Naive B cell (primary cell): Measurements from ENCODE around the gene KRT86. TPM values are rescaled to one million over a fixed set of nuclear protein-coding genes. Genes with fewer than 3 reads are reported as not detected.

Source experiments
- ATAC-seq, 2 donors: fragments of 150-1000 bp; cut with Tn5 transposase; 2 replicates each; pipeline ENCODE4 v1.10.0; 2021; ENCODE audit warnings: low read depth in 2 of 2, mild to moderate bottlenecking in 2 of 2, moderate library complexity in 2 of 2
- DNase-seq: peaks from one replicate; pipeline ENCODE4 v3.0.0; 2022
- H3K27ac Mint-ChIP-seq, 6 donors: one replicate each; pipeline ENCODE4 v1.8.0; 2020 to 2022; ENCODE audit warnings: mild to moderate bottlenecking in 6 of 6, mixed read lengths in 6 of 6, moderate library complexity in 5 of 6, inconsistent platforms in 2 of 6
- H3K27me3 Mint-ChIP-seq, 3 donors: one replicate each; pipeline ENCODE4 v1.8.0; 2021 to 2022; ENCODE audit warnings: mixed read lengths in 3 of 3, mild to moderate bottlenecking in 1 of 3
- H3K36me3 Mint-ChIP-seq, 2 donors: one replicate each; pipeline ENCODE4 v1.8.0; 2020 to 2022; ENCODE audit warnings: mixed read lengths in 2 of 2, inconsistent platforms in 1 of 2, mild to moderate bottlenecking in 1 of 2
- H3K4me1 Mint-ChIP-seq, 3 donors: one replicate each; pipeline ENCODE4 v1.8.0; 2020 to 2022; ENCODE audit warnings: mixed read lengths in 3 of 3, inconsistent platforms in 1 of 3, mild to moderate bottlenecking in 1 of 3, moderate library complexity in 1 of 3
- H3K4me3 Mint-ChIP-seq, 8 donors: one replicate each; pipeline ENCODE4 v1.8.0; 2020 to 2022; ENCODE audit warnings: mild to moderate bottlenecking in 8 of 8, mixed read lengths in 8 of 8, moderate library complexity in 8 of 8, inconsistent platforms in 2 of 8
- H3K9me3 Mint-ChIP-seq, 7 donors: one replicate each; pipeline ENCODE4 v1.8.0; 2020 to 2022; ENCODE audit warnings: mixed read lengths in 7 of 7, mild to moderate bottlenecking in 5 of 7, inconsistent platforms in 2 of 7, moderate library complexity in 1 of 7
- polyA plus RNA-seq, 6 donors: library from polyadenylated mRNA; unstranded; fragments of 300-500 nt; fragmentation: Illumina TruSeq; gene quantifications; one replicate each; pipeline ENCODE4 v1.2.3, GENCODE V29; 2021; ENCODE audit warnings: low read depth in 6 of 6

KRT86 gene
- polyA plus RNA-seq, 6 donors from 2014 or later = not detected

DNA sequence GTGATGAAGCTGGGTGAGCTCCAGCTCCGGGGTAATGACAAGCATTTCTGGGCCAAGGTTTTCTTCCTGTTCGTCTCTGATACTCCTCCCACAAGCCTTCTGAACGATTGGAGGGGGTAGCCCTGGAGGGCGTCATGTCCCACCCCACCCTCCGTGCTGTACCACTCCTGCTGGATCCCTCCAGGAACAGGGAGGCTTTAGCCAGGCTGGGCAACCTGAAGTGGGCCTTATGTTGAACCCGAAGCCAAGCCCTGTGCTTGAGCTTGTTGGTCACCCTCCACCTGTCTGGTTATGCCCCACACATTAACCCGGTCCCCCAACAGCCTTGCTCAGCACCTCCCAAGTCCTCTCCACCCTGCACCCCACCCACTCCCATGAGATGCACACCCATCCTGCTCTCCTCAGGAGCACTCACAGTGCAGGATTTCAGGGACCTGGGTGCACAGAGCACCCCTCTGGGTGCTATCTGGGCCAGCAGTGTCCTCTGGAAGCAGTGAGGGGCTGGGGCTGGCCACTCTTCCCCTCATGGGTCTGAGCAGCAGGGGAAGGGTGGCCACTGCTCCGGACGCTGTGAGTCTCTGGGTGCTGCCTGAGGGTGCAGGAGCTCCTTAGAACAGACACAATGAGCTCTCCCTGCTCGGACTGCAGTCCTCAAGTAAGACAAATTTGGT, 53.5 kb downstream of the KRT86 start:
- no peaks in the 10 kb centered on the region for H3K36me3 Mint-ChIP-seq
- H3K27me3 Mint-ChIP-seq = peaks cover 24 to 57% (median 51%) of the 10 kb centered on the region in 3 donors
- no peak overlapping the region for H3K27ac Mint-ChIP-seq
- no peak for DNase-seq
- no peak overlapping the region for H3K4me3 Mint-ChIP-seq
- no peak for ATAC-seq
- no peaks in the 10 kb centered on the region for H3K9me3 Mint-ChIP-seq
- H3K4me1 Mint-ChIP-seq = peaks cover 3 to 6% (median 5%) of the 10 kb centered on the region in 3 donors

DNA sequence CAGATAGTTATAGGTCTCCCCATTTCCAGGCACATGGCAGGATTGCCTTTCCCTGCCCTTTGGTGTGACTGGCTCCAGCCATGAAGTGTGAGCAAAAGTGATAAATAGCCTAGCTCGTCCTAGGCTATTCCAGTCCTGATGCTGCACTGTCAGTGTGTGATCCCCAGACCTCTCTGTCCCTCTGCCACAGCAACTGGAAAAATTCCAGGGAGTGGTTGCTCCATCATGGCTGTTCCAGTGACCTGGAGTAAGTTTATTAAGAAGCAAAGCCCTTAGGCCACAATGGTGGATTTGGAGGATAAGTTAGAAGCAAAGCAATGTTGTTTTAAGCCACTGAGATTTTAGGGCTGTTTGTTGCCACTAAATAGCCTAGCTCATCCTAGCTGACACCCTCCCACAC, 56.6 kb downstream of the KRT86 start:
- DNase-seq (no peak), ATAC-seq (no peak)
- Mint-ChIP-seq H3K9me3 (peaks cover 0 to 10% (median 0%) of the 10 kb centered on the region in 7 donors), H3K4me3 (no peak overlapping the region), H3K36me3 (no peaks in the 10 kb centered on the region), H3K4me1 (peaks cover 3 to 6% (median 5%) of the 10 kb centered on the region in 3 donors), H3K27ac (no peak overlapping the region), H3K27me3 (peaks cover 5 to 40% (median 30%) of the 10 kb centered on the region in 3 donors)

DNA sequence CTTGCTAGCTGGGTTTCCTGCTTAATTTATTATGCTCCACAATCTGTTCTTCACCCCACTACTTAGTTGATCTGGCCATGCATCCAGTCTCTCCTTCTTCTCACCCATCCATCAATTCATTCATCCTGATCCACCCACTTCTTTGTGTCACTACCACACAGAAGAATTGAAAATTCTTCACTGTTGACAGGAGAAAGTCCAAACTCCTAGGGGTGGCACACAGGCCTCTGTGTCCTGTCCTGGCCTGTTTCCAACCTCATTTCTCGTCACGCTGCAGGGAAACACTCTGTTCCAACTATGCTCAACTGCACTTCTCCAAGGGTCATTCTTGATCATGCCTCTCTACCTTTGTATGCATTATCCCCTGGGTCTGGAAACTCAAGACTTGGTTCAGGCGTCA, 57.4 kb downstream of the KRT86 start:
- H3K4me1 Mint-ChIP-seq = peaks cover 3 to 6% (median 5%) of the 10 kb centered on the region in 3 donors
- DNase-seq (no peak), ATAC-seq (no peak)
- peaks cover 0 to 7% of the 10 kb centered on the region in 2 donors for H3K36me3 Mint-ChIP-seq
- H3K27ac Mint-ChIP-seq = peak overlapping the region in 1 of 6 donors; percentile 0
- H3K27me3 Mint-ChIP-seq = peaks cover 5 to 40% (median 24%) of the 10 kb centered on the region in 3 donors
- H3K4me3 Mint-ChIP-seq = no peak overlapping the region
- peaks cover 4 to 17% (median 6%) of the 10 kb centered on the region in 7 donors for H3K9me3 Mint-ChIP-seq

DNA sequence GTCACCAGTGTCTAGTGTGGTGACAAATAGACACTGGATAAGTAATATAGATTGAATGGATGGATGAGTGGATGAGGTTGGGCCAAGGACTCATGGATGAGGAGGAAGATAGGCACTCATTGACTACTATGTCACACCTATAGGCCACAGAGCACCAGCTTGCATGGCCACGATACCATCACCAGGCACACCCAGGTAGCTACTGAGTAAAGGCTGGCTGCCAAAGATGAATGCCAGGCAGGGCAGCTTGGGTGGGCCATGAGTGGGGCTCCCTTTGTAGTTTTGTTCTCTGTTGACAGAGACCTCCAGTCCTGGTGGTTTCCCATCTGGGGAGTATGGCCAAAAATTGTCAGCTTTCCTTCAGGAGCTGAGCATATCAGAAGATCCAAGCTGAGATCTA, 57.9 kb downstream of the KRT86 start:
- no peak for ATAC-seq
- no peak overlapping the region for H3K4me3 Mint-ChIP-seq
- H3K27ac Mint-ChIP-seq = no peak overlapping the region
- peaks cover 0 to 8% of the 10 kb centered on the region in 2 donors for H3K36me3 Mint-ChIP-seq
- H3K4me1 Mint-ChIP-seq = peaks cover 1 to 2% (median 1%) of the 10 kb centered on the region in 3 donors
- DNase-seq = no peak
- peaks cover 4 to 22% (median 6%) of the 10 kb centered on the region in 7 donors for H3K9me3 Mint-ChIP-seq
- peaks cover 4 to 36% (median 19%) of the 10 kb centered on the region in 3 donors for H3K27me3 Mint-ChIP-seq

DNA sequence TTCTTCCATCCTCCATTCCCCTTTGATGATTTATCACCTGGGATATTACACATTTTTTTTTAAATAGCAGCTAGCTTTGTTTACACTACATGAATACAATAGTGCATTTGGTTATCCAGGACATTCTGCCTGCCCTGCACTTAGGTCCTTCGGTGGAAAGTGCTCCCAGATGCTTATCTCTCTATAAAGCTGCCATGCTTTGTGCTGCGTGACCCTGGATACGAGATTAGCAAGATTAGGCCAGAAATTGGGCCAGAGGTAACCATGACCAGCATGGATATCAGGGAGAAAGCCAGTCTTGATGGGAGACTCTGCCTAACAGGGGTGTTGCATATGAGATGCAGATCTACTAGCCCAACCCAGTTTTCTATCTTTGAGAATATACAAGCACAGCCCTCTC, 58.9 kb downstream of the KRT86 start:
- Mint-ChIP-seq H3K4me1 (no peaks in the 10 kb centered on the region), H3K27me3 (peaks cover 0 to 34% (median 16%) of the 10 kb centered on the region in 3 donors), H3K9me3 (peaks cover 4 to 23% (median 6%) of the 10 kb centered on the region in 7 donors), H3K4me3 (no peak overlapping the region), H3K27ac (no peak overlapping the region), H3K36me3 (peaks cover 0 to 8% of the 10 kb centered on the region in 2 donors)
- ATAC-seq (no peak), DNase-seq (no peak)

DNA sequence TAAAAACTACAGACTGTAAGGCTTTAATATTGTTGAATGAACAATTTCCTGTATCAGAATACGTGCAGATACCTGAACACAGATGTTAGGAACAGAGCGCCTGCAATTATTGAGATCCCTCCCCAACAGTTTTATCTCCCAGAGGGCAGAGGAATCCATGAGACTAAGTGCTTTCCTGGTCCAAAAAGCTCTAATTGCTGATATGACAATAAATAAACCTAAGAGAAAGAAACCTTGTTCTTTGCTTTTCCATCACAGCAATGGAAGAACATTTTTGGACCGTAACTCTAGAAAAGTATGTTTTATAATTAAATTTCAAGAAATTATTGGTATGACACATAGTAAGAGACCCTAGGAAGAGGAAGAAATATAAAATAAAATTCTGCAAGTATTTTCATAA, 59.7 kb downstream of the KRT86 start:
- H3K9me3 Mint-ChIP-seq = peaks cover 4 to 23% (median 14%) of the 10 kb centered on the region in 7 donors

DNA sequence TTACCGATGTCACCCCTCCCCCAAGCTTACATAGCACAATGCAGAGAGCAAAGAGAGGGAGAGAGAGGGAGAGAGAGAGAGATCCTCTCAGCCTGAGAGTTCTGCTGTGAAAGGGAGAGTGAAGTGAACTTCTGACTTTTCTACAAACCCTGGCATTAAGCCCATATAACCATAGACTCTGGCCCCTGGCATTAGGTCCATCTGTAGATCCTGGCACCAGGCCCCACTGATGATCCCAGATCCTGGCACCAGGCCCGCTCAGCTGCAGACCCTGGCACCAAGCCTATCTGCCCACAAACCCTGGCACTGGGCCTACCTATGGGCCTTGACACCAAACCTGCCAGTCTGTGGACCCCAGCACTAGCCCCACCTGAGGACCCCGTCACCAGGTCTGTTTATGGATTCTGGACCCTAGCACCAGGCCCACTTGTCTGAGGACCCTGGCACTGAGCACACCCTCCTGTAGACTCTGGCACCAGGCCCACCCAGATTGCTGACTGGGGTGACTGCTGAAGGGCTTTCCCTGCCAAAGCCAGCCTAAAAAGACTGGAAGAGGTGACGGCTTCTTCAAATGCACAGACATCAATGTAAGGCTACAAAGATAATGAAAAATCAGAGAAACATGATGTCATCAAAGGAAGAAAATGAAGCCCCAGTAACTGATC, 61.3 kb downstream of the KRT86 start:
- Mint-ChIP-seq H3K36me3 (peaks cover 0 to 8% of the 10 kb centered on the region in 2 donors), H3K27ac (peak overlapping the region in 1 of 6 donors; percentile 18), H3K27me3 (peaks cover 2 to 39% (median 6%) of the 10 kb centered on the region in 3 donors), H3K4me3 (no peak overlapping the region), H3K4me1 (no peaks in the 10 kb centered on the region), H3K9me3 (peaks cover 4 to 23% (median 14%) of the 10 kb centered on the region in 7 donors)
- DNase-seq = no peak
- no peak for ATAC-seq

More for the DNA sequence above, 59.7 kb downstream of the KRT86 start:
- Mint-ChIP-seq H3K36me3 (peaks cover 0 to 8% of the 10 kb centered on the region in 2 donors), H3K27me3 (peaks cover 0 to 37% (median 9%) of the 10 kb centered on the region in 3 donors), H3K27ac (no peak overlapping the region), H3K4me1 (no peaks in the 10 kb centered on the region), H3K4me3 (no peak overlapping the region)
- DNase-seq (no peak), ATAC-seq (no peak)

DNA sequence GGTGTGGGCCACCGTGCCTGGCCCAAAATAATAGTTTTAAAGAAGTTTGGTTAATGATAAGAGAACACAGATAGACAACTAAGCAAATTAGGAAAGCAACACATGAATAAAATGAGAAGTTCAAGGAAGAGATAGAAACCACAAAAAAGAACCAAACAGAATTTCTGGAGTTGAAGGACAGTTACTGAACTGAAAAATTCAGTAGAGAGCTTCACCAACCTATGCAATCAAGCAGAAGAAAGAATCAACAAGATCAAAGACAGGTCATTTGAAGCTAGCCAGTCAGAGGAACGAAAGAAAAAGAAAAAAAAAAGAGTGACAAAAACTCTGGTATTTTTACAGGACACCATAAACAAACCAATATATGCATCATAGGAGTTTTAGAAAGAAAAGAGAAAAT, 62.2 kb downstream of the KRT86 start:
- Mint-ChIP-seq H3K9me3 (peaks cover 4 to 23% (median 14%) of the 10 kb centered on the region in 7 donors), H3K4me3 (no peak overlapping the region), H3K4me1 (no peaks in the 10 kb centered on the region), H3K27me3 (peaks cover 4 to 36% (median 6%) of the 10 kb centered on the region in 3 donors), H3K36me3 (peaks cover 0 to 8% of the 10 kb centered on the region in 2 donors), H3K27ac (no peak overlapping the region)
- ATAC-seq (no peak), DNase-seq (no peak)

DNA sequence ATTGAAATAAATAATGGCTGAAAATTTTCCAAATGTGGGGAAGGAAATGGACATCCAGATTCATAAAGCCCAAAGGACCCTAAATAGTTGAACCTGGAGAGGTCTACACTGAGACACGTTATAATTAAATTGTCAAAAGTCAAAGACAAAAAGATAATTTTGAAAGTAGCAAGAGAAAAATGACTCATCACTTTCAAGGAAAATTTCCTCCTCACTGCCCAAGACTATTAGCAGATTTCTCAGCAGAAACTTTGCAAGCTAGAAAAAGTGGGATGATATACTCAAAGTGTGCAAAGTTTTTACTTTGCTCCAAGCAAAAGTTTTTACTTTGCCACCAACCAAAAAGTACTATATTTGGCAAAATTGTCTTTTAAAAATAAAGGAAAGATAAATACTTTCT, 62.6 kb downstream of the KRT86 start:
- Mint-ChIP-seq H3K9me3 (peaks cover 4 to 23% (median 14%) of the 10 kb centered on the region in 7 donors), H3K27me3 (peaks cover 2 to 32% (median 8%) of the 10 kb centered on the region in 3 donors), H3K36me3 (peaks cover 0 to 8% of the 10 kb centered on the region in 2 donors), H3K4me3 (no peak overlapping the region), H3K27ac (no peak overlapping the region), H3K4me1 (no peaks in the 10 kb centered on the region)
- DNase-seq (no peak), ATAC-seq (no peak)

DNA sequence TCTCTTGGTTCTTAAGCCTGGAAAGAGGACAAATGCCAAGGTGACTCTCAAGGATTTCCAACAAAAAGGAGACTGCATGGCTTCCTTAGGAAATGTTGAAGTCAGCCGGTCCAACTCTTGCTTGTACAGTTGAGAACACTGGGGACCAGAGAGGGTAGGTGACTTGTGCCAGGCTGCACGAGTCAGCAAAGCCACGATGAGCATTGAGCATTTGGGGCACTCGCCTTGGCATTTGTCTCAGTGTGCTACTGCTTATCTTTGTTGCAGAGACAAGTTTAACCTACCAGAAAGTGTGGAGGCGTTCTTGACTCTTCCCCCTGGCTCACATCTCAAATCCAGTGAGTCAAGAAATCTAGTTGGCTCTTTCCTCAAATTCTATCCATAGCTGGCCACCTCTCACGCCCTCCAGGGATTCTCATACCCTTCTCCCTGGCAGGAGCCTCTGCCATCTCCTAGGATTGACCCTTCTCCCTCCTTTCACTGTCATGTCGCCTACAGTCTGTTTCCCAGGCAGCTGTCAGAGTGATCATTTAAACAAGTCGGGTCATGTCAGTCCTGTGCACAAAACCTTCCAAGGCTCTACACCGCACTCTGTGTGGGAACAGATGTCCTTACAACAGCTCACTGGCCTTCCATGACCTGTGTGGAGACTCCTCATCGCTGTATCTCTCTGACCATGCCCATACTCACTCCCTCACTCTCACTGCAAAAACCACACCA, 64.0 kb downstream of the KRT86 start:
- no peak overlapping the region for H3K4me3 Mint-ChIP-seq
- peaks cover 0 to 8% of the 10 kb centered on the region in 2 donors for H3K36me3 Mint-ChIP-seq
- peaks cover 4 to 24% (median 10%) of the 10 kb centered on the region in 3 donors for H3K27me3 Mint-ChIP-seq
- no peak overlapping the region for H3K27ac Mint-ChIP-seq
- ATAC-seq (no peak), DNase-seq (no peak)
- H3K4me1 Mint-ChIP-seq = no peaks in the 10 kb centered on the region
- H3K9me3 Mint-ChIP-seq = peaks cover 4 to 23% (median 14%) of the 10 kb centered on the region in 7 donors

DNA sequence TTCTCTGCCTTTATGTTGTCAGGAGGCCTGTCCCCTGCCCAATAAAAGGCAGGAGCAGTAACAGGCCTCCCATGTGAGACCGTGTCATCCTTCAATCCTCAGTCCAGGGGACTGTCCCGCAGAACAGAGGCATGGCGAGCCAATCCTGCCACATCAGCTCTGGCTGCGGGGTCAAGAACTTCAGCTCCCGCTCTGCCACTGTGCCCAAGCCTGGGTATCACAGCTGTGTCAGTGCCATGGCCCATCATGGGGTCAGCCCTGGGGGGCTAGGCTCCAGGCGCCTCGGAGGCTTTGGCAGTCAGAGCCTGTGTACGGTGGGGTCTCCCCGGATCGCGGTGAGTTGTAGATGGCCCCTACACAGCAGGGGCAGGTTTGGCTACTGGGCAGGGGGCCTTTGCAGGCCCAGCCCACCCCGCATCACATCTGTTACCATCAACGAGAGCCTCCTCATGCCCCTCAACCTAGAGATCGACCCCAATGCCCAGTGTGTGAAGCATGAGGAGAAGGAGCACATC, 66.7 kb downstream of the KRT86 start:
- DNase-seq (no peak), ATAC-seq (no peak)
- H3K36me3 Mint-ChIP-seq = peaks cover 0 to 8% of the 10 kb centered on the region in 2 donors
- H3K27me3 Mint-ChIP-seq = peaks cover 7 to 16% (median 13%) of the 10 kb centered on the region in 3 donors
- peaks cover 4 to 16% (median 10%) of the 10 kb centered on the region in 7 donors for H3K9me3 Mint-ChIP-seq
- H3K27ac Mint-ChIP-seq = no peak overlapping the region
- no peaks in the 10 kb centered on the region for H3K4me1 Mint-ChIP-seq
- H3K4me3 Mint-ChIP-seq = no peak overlapping the region

DNA sequence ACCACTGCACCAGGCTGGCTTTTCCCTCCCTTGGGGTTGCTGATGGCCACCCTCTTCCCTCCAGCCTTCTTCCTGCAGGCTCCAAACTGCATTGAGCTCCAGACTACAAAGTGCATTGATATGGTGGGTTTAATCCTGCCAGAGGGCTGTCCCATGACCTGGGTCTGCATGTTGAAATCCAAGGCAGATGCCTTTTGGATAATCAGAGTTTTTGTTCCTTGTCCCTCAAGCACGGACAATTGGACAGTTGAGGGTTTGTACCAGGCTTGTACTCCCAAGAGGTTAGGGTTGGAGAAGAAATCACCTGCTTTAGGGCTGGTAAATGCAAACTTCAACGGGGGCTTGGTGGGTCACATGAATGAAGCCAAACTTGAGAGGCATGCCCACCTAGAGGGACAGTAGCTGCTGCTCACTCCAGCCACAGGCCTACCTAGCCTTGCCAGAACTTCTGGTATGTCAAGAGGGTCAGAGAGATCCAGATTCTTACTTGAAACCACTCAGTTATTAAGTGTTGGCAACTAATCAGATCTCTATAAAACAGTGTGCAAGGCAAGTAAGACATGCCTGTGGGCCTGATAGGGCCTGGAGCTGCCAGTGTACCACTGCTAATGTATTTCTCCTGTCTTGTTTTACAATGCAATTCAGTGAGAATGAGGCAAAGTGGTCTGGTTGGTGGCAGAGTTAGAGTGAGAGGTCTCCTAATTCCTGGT, 68.5 kb downstream of the KRT86 start:
- no peaks in the 10 kb centered on the region for H3K36me3 Mint-ChIP-seq
- no peaks in the 10 kb centered on the region for H3K4me1 Mint-ChIP-seq
- H3K27ac Mint-ChIP-seq = no peak overlapping the region
- ATAC-seq (no peak), DNase-seq (no peak)
- H3K9me3 Mint-ChIP-seq = peaks cover 0 to 7% (median 1%) of the 10 kb centered on the region in 7 donors
- no peak overlapping the region for H3K4me3 Mint-ChIP-seq
- peaks cover 7 to 20% (median 13%) of the 10 kb centered on the region in 3 donors for H3K27me3 Mint-ChIP-seq

DNA sequence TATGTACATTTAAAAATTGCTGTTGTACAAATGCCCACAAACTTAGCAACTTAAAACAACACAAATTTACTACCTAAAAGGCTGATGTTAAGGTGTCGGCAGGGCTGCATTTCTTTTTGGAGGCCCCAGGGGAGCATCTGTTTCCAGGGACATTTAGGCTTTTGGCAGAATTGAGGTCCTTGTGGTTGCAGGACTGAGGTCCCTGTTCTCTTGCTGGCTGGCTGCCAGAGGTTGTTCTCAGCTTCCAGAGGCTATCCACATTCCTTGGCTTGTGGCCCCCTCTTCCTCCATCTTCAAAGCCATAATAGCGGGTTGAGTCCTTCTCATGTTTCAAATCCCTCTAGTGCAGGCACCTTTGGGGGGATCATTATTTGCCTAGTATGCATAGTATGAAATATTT, 69.1 kb downstream of the KRT86 start:
- H3K4me3 Mint-ChIP-seq = no peak overlapping the region
- no peak overlapping the region for H3K27ac Mint-ChIP-seq
- no peaks in the 10 kb centered on the region for H3K36me3 Mint-ChIP-seq
- no peaks in the 10 kb centered on the region for H3K4me1 Mint-ChIP-seq
- peaks cover 0 to 6% (median 0%) of the 10 kb centered on the region in 7 donors for H3K9me3 Mint-ChIP-seq
- peaks cover 7 to 20% (median 13%) of the 10 kb centered on the region in 3 donors for H3K27me3 Mint-ChIP-seq
- no peak for ATAC-seq
- DNase-seq = no peak
